HepG2 (cell line): ENCODE data around the gene SERPINB6. TPM values are rescaled to one million over a fixed set of nuclear protein-coding genes. Genes with fewer than 3 reads are reported as not detected.

Experiments used
- DMAP1 ChIP-seq: IDR thresholded peaks from 2 replicates; pipeline ENCODE4 v1.6.1; 2016
- DPF2 ChIP-seq: sonication (generic); formaldehyde crosslinking; IDR thresholded peaks from 2 replicates; pipeline ENCODE4 v1.4.0; 2020; ENCODE audit warnings: mild to moderate bottlenecking, low read depth, missing genetic modification reagents, borderline replicate concordance
- FOSL1 ChIP-seq: sonication (generic); formaldehyde crosslinking; IDR thresholded peaks from 2 replicates; pipeline ENCODE4 v1.9.0; 2021; ENCODE audit warnings: missing genetic modification reagents, borderline replicate concordance
- FOXC1 ChIP-seq: sonication (generic); formaldehyde crosslinking; IDR thresholded peaks from 2 replicates; pipeline ENCODE4 v1.8.0; 2022; ENCODE audit warnings: mild to moderate bottlenecking, missing genetic modification reagents, borderline replicate concordance
- HDAC1 ChIP-seq: sonication (generic); formaldehyde crosslinking; IDR thresholded peaks from 2 replicates; pipeline ENCODE4 v1.5.1; 2020; ENCODE audit warnings: mild to moderate bottlenecking, missing genetic modification reagents
- HMGXB3 ChIP-seq: sonication (generic); formaldehyde crosslinking; IDR thresholded peaks from 2 replicates; pipeline ENCODE4 v1.4.0; 2020; ENCODE audit warnings: missing genetic modification reagents, borderline replicate concordance
- HOXA5 ChIP-seq: sonication (generic); formaldehyde crosslinking; IDR thresholded peaks from 2 replicates; pipeline ENCODE4 v1.4.0; 2020; ENCODE audit warnings: missing genetic modification reagents
- KAT8 ChIP-seq: IDR thresholded peaks from 2 replicates; pipeline ENCODE4 v1.6.1; 2016; ENCODE audit warnings: missing genetic modification reagents, missing compliant biosample characterization
- NCOA2 ChIP-seq: sonication (generic); formaldehyde crosslinking; IDR thresholded peaks from 2 replicates; pipeline ENCODE4 v1.8.0; 2022; ENCODE audit warnings: inconsistent platforms
- PHF21A ChIP-seq: sonication (generic); formaldehyde crosslinking; IDR thresholded peaks from 2 replicates; pipeline ENCODE4 v1.5.0; 2020; ENCODE audit warnings: mild to moderate bottlenecking, missing genetic modification reagents
- PITX1 ChIP-seq: sonication (generic); formaldehyde crosslinking; IDR thresholded peaks from 2 replicates; pipeline ENCODE4 v1.5.1; 2020; ENCODE audit warnings: mild to moderate bottlenecking, missing genetic modification reagents
- POLR2AphosphoS5 ChIP-seq: IDR thresholded peaks from 2 replicates; pipeline ENCODE4 v1.6.1; 2012; ENCODE audit warnings: low read depth, low read length
- SKI ChIP-seq: fragments of 450-650 bp; IDR thresholded peaks from one replicate; pipeline ENCODE4 v1.6.1; 2018; ENCODE audit warnings: mild to moderate bottlenecking; ENCODE audit not compliant: partially characterized antibody
- SMARCC2 ChIP-seq: fragments of 450-650 bp; IDR thresholded peaks from 2 replicates; pipeline ENCODE4 v1.6.1; 2017; ENCODE audit warnings: antibody characterized with exemption, mild to moderate bottlenecking
- SOX6 ChIP-seq, 2 experiments: fragments of 450-650 bp in 1 of 2; sonication (generic) in 1 of 2; formaldehyde crosslinking in 1 of 2; IDR thresholded peaks; 2 replicates each; pipeline versions ENCODE4 v1.4.0 to v1.6.1; 2017 to 2020; ENCODE audit warnings: antibody characterized with exemption in 1 of 2, mild to moderate bottlenecking in 1 of 2, missing genetic modification reagents in 1 of 2
- UBTF ChIP-seq: sonication (generic); formaldehyde crosslinking; IDR thresholded peaks from 2 replicates; pipeline ENCODE4 v1.4.0; 2020; ENCODE audit warnings: mild to moderate bottlenecking, missing genetic modification reagents
- ZKSCAN1 ChIP-seq: fragments of 150-350 bp; IDR thresholded peaks from 2 replicates; pipeline ENCODE4 v1.6.1; 2014; ENCODE audit warnings: low read length
- ZNF503 ChIP-seq: sonication (generic); formaldehyde crosslinking; IDR thresholded peaks from 2 replicates; pipeline ENCODE4 v1.4.0; 2020; ENCODE audit warnings: missing genetic modification reagents
- ZNF562 ChIP-seq: sonication (generic); formaldehyde crosslinking; IDR thresholded peaks from 2 replicates; pipeline ENCODE4 v1.8.0; 2022; ENCODE audit warnings: missing genetic modification reagents, borderline replicate concordance
- ZNF564 ChIP-seq: sonication (generic); formaldehyde crosslinking; IDR thresholded peaks from 2 replicates; pipeline ENCODE4 v1.8.1; 2023; ENCODE audit warnings: mild to moderate bottlenecking, missing genetic modification reagents
- ZNF652 ChIP-seq: IDR thresholded peaks from 2 replicates; pipeline ENCODE4 v1.6.1; 2016; ENCODE audit warnings: low read depth, borderline replicate concordance
- ZNF7 ChIP-seq: IDR thresholded peaks from 2 replicates; pipeline ENCODE4 v1.6.1; 2016; ENCODE audit warnings: missing biosample characterization, missing genetic modification reagents
- ZNF772 ChIP-seq: sonication (generic); formaldehyde crosslinking; IDR thresholded peaks from 2 replicates; pipeline ENCODE4 v1.5.0; 2020; ENCODE audit warnings: mild to moderate bottlenecking, missing genetic modification reagents
- ZNF776 ChIP-seq: sonication (generic); formaldehyde crosslinking; IDR thresholded peaks from 2 replicates; pipeline ENCODE4 v1.4.0; 2020; ENCODE audit warnings: mild to moderate bottlenecking, missing genetic modification reagents
- polyA plus RNA-seq, 8 experiments: library from polyadenylated mRNA; depleted of rRNA in 3 of 8; stranded (reverse) in 7 of 8; unstranded in 1 of 8; fragments of >200 nt; fragmentation: Illumina TruSeq in 4 of 8; extraction: Trizol in 4 of 8; gene quantifications; 2 replicates each; pipeline versions ENCODE4 v1.2.1 to v1.2.3, GENCODE V29; 2011 to 2016; ENCODE audit warnings: low read depth in 4 of 8, missing spikeins in 1 of 8, mixed read lengths in 1 of 8; ENCODE audit not compliant: insufficient read depth in 1 of 8
- total RNA-seq, 5 experiments: library from RNA; depleted of rRNA; stranded (reverse); fragments of >200 nt; fragmentation: Illumina TruSeq; extraction: Trizol; gene quantifications; 2 replicates each; pipeline ENCODE4 v1.2.3, GENCODE V29; 2016; ENCODE audit warnings: low read depth in 1 of 5

The SERPINB6 gene
- total and polyA plus RNA-seq, 2 of the 13 experiments (the other 11 are each of a cell fraction or from before 2014, with no cell fraction given), result 38.2 to 61.3 TPM

DNA sequence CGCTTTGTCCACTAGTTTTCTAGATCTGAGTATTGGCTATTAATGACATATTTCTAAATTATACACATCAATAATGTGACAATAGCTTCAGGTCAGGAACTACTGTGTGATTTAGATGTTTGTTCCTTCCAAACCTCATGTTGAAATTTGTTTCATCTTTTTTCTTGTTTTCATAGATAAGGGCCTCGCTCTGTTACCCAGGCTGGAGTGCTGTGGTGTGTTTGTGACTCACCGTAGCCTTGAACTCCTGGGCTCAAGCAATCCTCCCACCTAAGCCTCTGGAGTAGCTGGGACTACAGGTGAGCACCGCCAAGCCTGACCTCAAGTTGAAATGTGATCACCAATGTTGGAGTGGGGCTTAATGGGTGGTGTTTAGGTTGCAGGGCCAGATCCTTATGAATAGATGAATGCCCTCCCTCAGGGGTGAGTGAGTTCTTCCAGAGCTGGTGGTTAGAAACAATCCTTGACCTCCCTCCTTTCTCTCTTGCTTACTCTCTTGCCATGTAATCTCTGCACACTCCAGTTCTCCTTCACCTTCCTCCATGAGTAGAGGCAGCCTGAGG is 22.5 kb upstream of the SERPINB6 start (continued):
- TF ChIP-seq UBTF, result no peak
- TF ChIP-seq SOX6 (IDR thresholded peaks at IDR 0.05), result no peak
- peak; percentile 96 for TF ChIP-seq SOX6 (CRISPR knock-in tag; IDR thresholded peaks at IDR 0.05)
- peak; percentile 55; the same call in 1 of the 2 replicates for TF ChIP-seq HOXA5 (CRISPR knock-in tag)
- peak; percentile 91 for TF ChIP-seq PHF21A
- TF ChIP-seq ZNF562 (CRISPR knock-in tag), result no peak
- 0 out of 2 replicates have a peak, but pooled peaks have one; percentile 85 for TF ChIP-seq ZNF772 (CRISPR knock-in tag)
- TF ChIP-seq PITX1 (CRISPR knock-in tag), result peak; percentile 76; the same call in 1 of the 2 replicates
- peak; percentile 87 for TF ChIP-seq HDAC1 (CRISPR knock-in tag)
- peak; percentile 61; the same call in 1 of the 2 replicates for TF ChIP-seq ZNF503 (CRISPR knock-in tag)
- no peak for TF ChIP-seq ZNF776 (CRISPR knock-in tag)
- peak; percentile 27; the same call in 1 of the 2 replicates for TF ChIP-seq FOXC1
- no peak for TF ChIP-seq POLR2AphosphoS5
- peak; percentile 25; the same call in 1 of the 2 replicates for TF ChIP-seq HMGXB3 (CRISPR knock-in tag)
- TF ChIP-seq SMARCC2, result no peak
- TF ChIP-seq SKI, result peak; percentile 70
- no peak for TF ChIP-seq ZNF7
- no peak for TF ChIP-seq ZNF652
- peak; percentile 90 for TF ChIP-seq DPF2 (CRISPR knock-in tag)
- TF ChIP-seq KAT8, result peak; percentile 41; the same call in 1 of the 2 replicates
- no peak for TF ChIP-seq ZNF564 (CRISPR knock-in tag)
- no peak; the same call in 1 of the 2 replicates for TF ChIP-seq DMAP1 (CRISPR knock-in tag)
- 0 out of 2 replicates have a peak, but pooled peaks have one; percentile 34 for TF ChIP-seq ZKSCAN1
- peak; percentile 95 for TF ChIP-seq FOSL1
- TF ChIP-seq NCOA2, result peak; percentile 94
